Nephron (organoid): ENCODE results near the gene KLHL21.

ENCODE experiments used
- H3K27ac Mint-ChIP-seq, 3 experiments: 2 replicates each; pipeline ENCODE4 v1.8.0; 2020; ENCODE audit warnings: mixed read lengths in 3 of 3, mild to moderate bottlenecking in 2 of 3, moderate library complexity in 1 of 3
- H3K27me3 Mint-ChIP-seq: 2 replicates; pipeline ENCODE4 v1.8.0; 2021; ENCODE audit warnings: low read depth, mild to moderate bottlenecking, moderate library complexity, mixed read lengths
- H3K36me3 Mint-ChIP-seq: 2 replicates; pipeline ENCODE4 v1.8.0; 2020; ENCODE audit warnings: low read depth, mixed read lengths
- H3K4me1 Mint-ChIP-seq: 2 replicates; pipeline ENCODE4 v1.8.0; 2020; ENCODE audit warnings: mixed read lengths
- H3K4me3 Mint-ChIP-seq, 3 experiments: 2 replicates each; pipeline ENCODE4 v1.8.0; 2020; ENCODE audit warnings: mild to moderate bottlenecking in 3 of 3, mixed read lengths in 3 of 3, moderate library complexity in 2 of 3
- H3K9me3 Mint-ChIP-seq: 2 replicates; pipeline ENCODE4 v1.8.0; 2020; ENCODE audit warnings: mixed read lengths
- CTCF ChIP-seq, 3 experiments: fragments of 200-600 bp; sonication (generic); IDR thresholded peaks; one replicate each; pipeline ENCODE4 v1.5.0; 2021; ENCODE audit warnings: antibody characterized with exemption in 3 of 3; ENCODE audit not compliant: unreplicated experiment in 3 of 3

The KLHL21 gene

GRCh38 chr1:6594977-6595740 is 7.5 kb downstream of the KLHL21 start:
- Mint-ChIP-seq H3K27me3 (no peaks in the 10 kb centered on the region), H3K9me3 (no peaks in the 10 kb centered on the region), H3K4me1 (peaks cover 26% of the 10 kb centered on the region), H3K36me3 (peaks cover 32% of the 10 kb centered on the region), H3K27ac (no peak overlapping the region), H3K4me3 (no peak overlapping the region)
- no peak for TF ChIP-seq CTCF (IDR thresholded peaks at IDR 0.05; ENCODE audit: unreplicated experiment in 3 of 3)

GRCh38 chr1:6593810-6594209 is 8.9 kb downstream of the KLHL21 start:
- H3K9me3 Mint-ChIP-seq, result no peaks in the 10 kb centered on the region
- no peak overlapping the region for H3K4me3 Mint-ChIP-seq
- H3K27me3 Mint-ChIP-seq, result no peaks in the 10 kb centered on the region
- no peak for TF ChIP-seq CTCF (IDR thresholded peaks at IDR 0.05; ENCODE audit: unreplicated experiment in 3 of 3)
- no peak overlapping the region for H3K27ac Mint-ChIP-seq
- H3K36me3 Mint-ChIP-seq, result peaks cover 32% of the 10 kb centered on the region
- H3K4me1 Mint-ChIP-seq, result peaks cover 15% of the 10 kb centered on the region

GRCh38 chr1:6592865-6593593 is 9.6 kb downstream of the KLHL21 start:
- H3K27ac Mint-ChIP-seq, result no peak overlapping the region
- H3K9me3 Mint-ChIP-seq, result no peaks in the 10 kb centered on the region
- H3K4me1 Mint-ChIP-seq, result peaks cover 15% of the 10 kb centered on the region
- H3K4me3 Mint-ChIP-seq, result no peak overlapping the region
- H3K36me3 Mint-ChIP-seq, result peaks cover 31% of the 10 kb centered on the region
- no peaks in the 10 kb centered on the region for H3K27me3 Mint-ChIP-seq
- no peak for TF ChIP-seq CTCF (IDR thresholded peaks at IDR 0.05; ENCODE audit: unreplicated experiment in 3 of 3)

- Mint-ChIP-seq H3K36me3 (peaks cover 27% of the 10 kb centered on the region), H3K4me3 (no peak overlapping the region), H3K4me1 (peaks cover 15% of the 10 kb centered on the region), H3K27me3 (no peaks in the 10 kb centered on the region), H3K9me3 (no peaks in the 10 kb centered on the region), H3K27ac (no peak overlapping the region)
- TF ChIP-seq CTCF (IDR thresholded peaks at IDR 0.05; ENCODE audit: unreplicated experiment in 3 of 3), result no peak
Measured at GRCh38 chr1:6592441-6592840, 10.2 kb downstream of the KLHL21 start.

- H3K27ac Mint-ChIP-seq, result no peak overlapping the region
- no peaks in the 10 kb centered on the region for H3K9me3 Mint-ChIP-seq
- H3K36me3 Mint-ChIP-seq, result peaks cover 23% of the 10 kb centered on the region
- no peaks in the 10 kb centered on the region for H3K27me3 Mint-ChIP-seq
- no peak for TF ChIP-seq CTCF (IDR thresholded peaks at IDR 0.05; ENCODE audit: unreplicated experiment in 3 of 3)
- no peak overlapping the region for H3K4me3 Mint-ChIP-seq
- H3K4me1 Mint-ChIP-seq, result peaks cover 10% of the 10 kb centered on the region
Measured at GRCh38 chr1:6591644-6592043, 11.0 kb downstream of the KLHL21 start.
